ENCODE data around the gene FRYL. TPM values are rescaled to one million over a fixed set of nuclear protein-coding genes. Genes with fewer than 3 reads are reported as not detected.

FRYL gene
- total RNA-seq, 3 donors from 2014 or later, result 205 to 416 (median 330) TPM

GRCh38 chr4:48489683-48490011, 290.4 kb downstream of the FRYL start:
- no peaks in the 10 kb centered on the region for H3K36me3 ChIP-seq (ENCODE audit: low read depth)
- H3K4me1 ChIP-seq (ENCODE audit: low read depth), result peaks cover 5% of the 10 kb centered on the region
- TF ChIP-seq CTCF (IDR thresholded peaks at IDR 0.05), result no peak
- intact Hi-C loops (cut with DNase I, micrococcal nuclease), result no loop called here
- H3K4me3 ChIP-seq, result no peak overlapping the region
- no peaks in the 10 kb centered on the region for H3K9me3 ChIP-seq
- DNase-seq (no peak), ATAC-seq (no peak)

GRCh38 chr4:48484494-48485168, 295.4 kb downstream of the FRYL start:
- ATAC-seq (no peak), DNase-seq (no peak)
- TF ChIP-seq CTCF (IDR thresholded peaks at IDR 0.05), result no peak
- H3K9me3 ChIP-seq, result no peaks in the 10 kb centered on the region
- no peaks in the 10 kb centered on the region for H3K36me3 ChIP-seq (ENCODE audit: low read depth)
- intact Hi-C loops (cut with DNase I, micrococcal nuclease), result no loop called here
- peaks cover 7% of the 10 kb centered on the region for H3K4me1 ChIP-seq (ENCODE audit: low read depth)
- H3K4me3 ChIP-seq, result no peak overlapping the region

- no peaks in the 10 kb centered on the region for H3K36me3 ChIP-seq (ENCODE audit: low read depth)
- peak in 1 of 3 donors; percentile 39 for DNase-seq
- peaks cover 7% of the 10 kb centered on the region for H3K4me1 ChIP-seq (ENCODE audit: low read depth)
- no peaks in the 10 kb centered on the region for H3K9me3 ChIP-seq
- intact Hi-C loops (cut with DNase I, micrococcal nuclease), result no loop called here
- H3K4me3 ChIP-seq, result no peak overlapping the region
- peak; percentile 60 for ATAC-seq
- TF ChIP-seq CTCF (IDR thresholded peaks at IDR 0.05), result no peak
Observed at GRCh38 chr4:48483777-48484493, 296.1 kb downstream of the FRYL start.

DNA sequence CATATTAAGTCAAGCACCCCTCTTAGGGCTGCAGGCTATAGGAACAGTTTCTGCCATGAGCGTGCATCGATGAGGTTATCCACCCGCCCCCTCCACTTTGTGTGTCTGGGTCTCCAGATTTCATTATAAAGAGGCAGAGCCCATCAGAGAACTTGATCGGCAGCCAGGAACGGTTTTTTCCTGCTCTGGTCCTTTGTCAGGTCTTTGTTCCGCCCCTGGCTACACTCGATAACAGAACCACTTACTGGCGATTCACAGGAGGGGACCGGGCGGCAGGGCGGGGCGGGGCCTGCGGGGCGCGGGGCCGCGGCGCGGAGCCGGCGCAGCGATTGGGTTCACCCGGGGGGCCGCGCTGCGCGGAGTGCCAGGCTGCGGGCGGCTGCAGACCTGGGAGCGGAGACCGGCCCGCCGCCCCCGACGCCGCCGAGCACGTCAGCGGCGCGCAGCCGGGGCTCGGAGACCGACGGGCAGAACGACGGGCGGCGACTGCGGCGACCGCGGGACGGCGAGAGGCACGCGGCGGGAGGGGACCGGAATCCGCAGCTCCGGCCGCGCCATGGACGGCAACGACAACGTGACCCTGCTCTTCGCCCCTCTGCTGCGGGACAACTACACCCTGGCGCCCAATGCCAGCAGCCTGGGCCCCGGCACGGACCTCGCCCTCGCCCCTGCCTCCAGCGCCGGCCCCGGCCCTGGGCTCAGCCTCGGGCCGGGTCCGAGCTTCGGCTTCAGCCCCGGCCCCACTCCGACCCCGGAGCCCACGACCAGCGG, 296.9 kb downstream of the FRYL start, which contains the start of gene SLC10A4:
SLC10A4 (plus strand) TSS at position 338 of the 771 bp plus-strand sequence; CDS start at position 557, 219 bp downstream.
- ATAC-seq, result peak; percentile 42
- intact Hi-C loops (cut with DNase I, micrococcal nuclease), result no loop called here
- H3K4me1 ChIP-seq (ENCODE audit: low read depth), result peaks cover 7% of the 10 kb centered on the region
- no peak for TF ChIP-seq CTCF (IDR thresholded peaks at IDR 0.05)
- H3K36me3 ChIP-seq (ENCODE audit: low read depth), result no peaks in the 10 kb centered on the region
- H3K4me3 ChIP-seq, result no peak within 1 kb of the TSS
- no peaks in the 10 kb centered on the region for H3K9me3 ChIP-seq
- DNase-seq, result peak in 1 of 3 donors; percentile 40

DNA sequence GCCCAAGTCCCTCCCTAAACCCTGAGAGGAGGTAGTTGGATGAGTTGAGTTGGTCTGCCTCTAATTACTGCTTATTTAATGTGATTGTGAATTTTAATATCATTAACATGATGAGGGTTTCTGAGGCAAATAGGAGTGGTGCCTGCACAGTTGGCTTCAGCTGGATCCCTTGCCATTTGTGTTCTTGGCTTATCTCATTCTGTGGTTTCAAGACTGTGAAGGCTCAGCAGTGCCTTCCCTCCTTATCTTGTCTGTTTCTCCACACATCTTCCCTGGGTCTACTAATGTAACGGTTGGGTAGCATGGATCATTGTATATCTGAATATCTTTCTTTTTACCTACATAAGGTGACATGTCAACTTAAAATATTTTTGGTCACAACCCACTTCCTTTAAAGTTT, 298.5 kb downstream of the FRYL start:
- ATAC-seq, result no peak

More for the DNA sequence above, 298.5 kb downstream of the FRYL start:
- Histone ChIP-seq H3K4me3 (no peak overlapping the region), H3K9me3 (no peaks in the 10 kb centered on the region), H3K4me1 (ENCODE audit: low read depth) (peaks cover 7% of the 10 kb centered on the region), H3K36me3 (ENCODE audit: low read depth) (no peaks in the 10 kb centered on the region)
- intact Hi-C loops (cut with DNase I, micrococcal nuclease), result no loop called here
- DNase-seq, result no peak
- no peak for TF ChIP-seq CTCF (IDR thresholded peaks at IDR 0.05)
